ES-I3 (cell line): Measurements from ENCODE around the gene MACROD2.
"Not testable (repeated sequence)": the region's sequence is repeated elsewhere in the genome, so short reads cannot be mapped to it uniquely, and the experiment has no call there.

ENCODE experiments used
- H3K36me3 ChIP-seq: 2 replicates; pipeline ENCODE4 v1.6.1; 2013; ENCODE audit warnings: mild to moderate bottlenecking, low read length, control low read depth, moderate library complexity; ENCODE audit not compliant: insufficient read depth
- H3K4me1 ChIP-seq: 2 replicates; pipeline ENCODE4 v1.6.1; 2013; ENCODE audit warnings: mild to moderate bottlenecking, control low read depth, low read length; ENCODE audit not compliant: insufficient read depth
- H3K9ac ChIP-seq: 2 replicates; pipeline ENCODE4 v1.6.1; 2013; ENCODE audit warnings: low read depth, mild to moderate bottlenecking, low read length, moderate library complexity
- H3K9me3 ChIP-seq: 2 replicates; pipeline ENCODE4 v1.6.1; 2013; ENCODE audit warnings: mild to moderate bottlenecking, low read length, moderate library complexity; ENCODE audit not compliant: control insufficient read depth, insufficient read depth

The MACROD2 gene

GRCh38 chr20:15113144-15113773 is 1117.9 kb downstream of the MACROD2 start:
- Histone ChIP-seq H3K36me3 (no peaks in the 10 kb centered on the region), H3K4me1 (no peaks in the 10 kb centered on the region), H3K9me3 (0 out of 2 replicates have a peak, but pooled peaks cover 5% of the 10 kb centered on the region), H3K9ac (no peak overlapping the region)

- no peaks in the 10 kb centered on the region for H3K36me3 ChIP-seq
- H3K9me3 ChIP-seq = no peaks in the 10 kb centered on the region
- H3K9ac ChIP-seq = no peak overlapping the region
- H3K4me1 ChIP-seq = no peaks in the 10 kb centered on the region
Measured at GRCh38 chr20:15119852-15120487, 1124.7 kb downstream of the MACROD2 start.

- Histone ChIP-seq H3K4me1 (no peaks in the 10 kb centered on the region), H3K9ac (no peak overlapping the region), H3K9me3 (no peaks in the 10 kb centered on the region), H3K36me3 (no peaks in the 10 kb centered on the region)
Measured at GRCh38 chr20:15122613-15123012, 1127.3 kb downstream of the MACROD2 start.

- H3K4me1 ChIP-seq = no peaks in the 10 kb centered on the region
- H3K36me3 ChIP-seq = no peaks in the 10 kb centered on the region
- H3K9ac ChIP-seq = no peak overlapping the region
- H3K9me3 ChIP-seq = no peaks in the 10 kb centered on the region
Measured at GRCh38 chr20:15131176-15131575, 1135.9 kb downstream of the MACROD2 start.

GRCh38 chr20:15138548-15139126 is 1143.3 kb downstream of the MACROD2 start:
- no peaks in the 10 kb centered on the region for H3K4me1 ChIP-seq
- H3K9me3 ChIP-seq = no peaks in the 10 kb centered on the region
- H3K36me3 ChIP-seq = no peaks in the 10 kb centered on the region
- H3K9ac ChIP-seq = no peak overlapping the region

- H3K36me3 ChIP-seq = no peaks in the 10 kb centered on the region
- H3K9me3 ChIP-seq = no peaks in the 10 kb centered on the region
- H3K9ac ChIP-seq = no peak overlapping the region
- H3K4me1 ChIP-seq = no peaks in the 10 kb centered on the region
Measured at GRCh38 chr20:15139522-15139921, 1144.2 kb downstream of the MACROD2 start.

- H3K4me1 ChIP-seq = no peaks in the 10 kb centered on the region
- H3K9ac ChIP-seq = no peak overlapping the region
- H3K36me3 ChIP-seq = no peaks in the 10 kb centered on the region
- H3K9me3 ChIP-seq = no peaks in the 10 kb centered on the region
Measured at GRCh38 chr20:15140286-15140685, 1145.0 kb downstream of the MACROD2 start.

- H3K36me3 ChIP-seq, H3K4me1 ChIP-seq, H3K9me3 ChIP-seq, H3K9ac ChIP-seq: not testable (repeated sequence)
Measured at GRCh38 chr20:15140940-15141339, 1145.6 kb downstream of the MACROD2 start.

- Histone ChIP-seq H3K4me1 (no peaks in the 10 kb centered on the region), H3K36me3 (no peaks in the 10 kb centered on the region), H3K9me3 (no peaks in the 10 kb centered on the region), H3K9ac (no peak overlapping the region)
Measured at GRCh38 chr20:15141861-15142260, 1146.5 kb downstream of the MACROD2 start.

- H3K4me1 ChIP-seq = no peaks in the 10 kb centered on the region
- no peak overlapping the region for H3K9ac ChIP-seq
- H3K36me3 ChIP-seq = no peaks in the 10 kb centered on the region
- no peaks in the 10 kb centered on the region for H3K9me3 ChIP-seq
Measured at GRCh38 chr20:15143478-15143877, 1148.2 kb downstream of the MACROD2 start.

- Histone ChIP-seq H3K36me3 (no peaks in the 10 kb centered on the region), H3K4me1 (no peaks in the 10 kb centered on the region), H3K9ac (no peak overlapping the region), H3K9me3 (no peaks in the 10 kb centered on the region)
Measured at GRCh38 chr20:15144916-15145315, 1149.6 kb downstream of the MACROD2 start.

GRCh38 chr20:15146948-15147347 is 1151.6 kb downstream of the MACROD2 start:
- Histone ChIP-seq H3K9me3 (no peaks in the 10 kb centered on the region), H3K4me1 (no peaks in the 10 kb centered on the region), H3K36me3 (no peaks in the 10 kb centered on the region), H3K9ac (no peak overlapping the region)

- Histone ChIP-seq H3K4me1 (no peaks in the 10 kb centered on the region), H3K36me3 (no peaks in the 10 kb centered on the region), H3K9me3 (peaks cover 3% of the 10 kb centered on the region; the same call in 1 of the 2 replicates), H3K9ac (no peak overlapping the region)
Measured at GRCh38 chr20:15154070-15154469, 1158.8 kb downstream of the MACROD2 start.

GRCh38 chr20:15155848-15156401 is 1160.6 kb downstream of the MACROD2 start:
- no peaks in the 10 kb centered on the region for H3K36me3 ChIP-seq
- H3K9ac ChIP-seq = no peak overlapping the region
- H3K9me3 ChIP-seq = peaks cover 3% of the 10 kb centered on the region; the same call in 1 of the 2 replicates
- H3K4me1 ChIP-seq = no peaks in the 10 kb centered on the region

- Histone ChIP-seq H3K36me3 (no peaks in the 10 kb centered on the region), H3K9ac (no peak overlapping the region), H3K4me1 (no peaks in the 10 kb centered on the region), H3K9me3 (peaks cover 3% of the 10 kb centered on the region; the same call in 1 of the 2 replicates)
Measured at GRCh38 chr20:15158533-15158932, 1163.2 kb downstream of the MACROD2 start.
